ENCODE results near the gene NEK9. TPM values are rescaled to one million over a fixed set of nuclear protein-coding genes. Genes with fewer than 3 reads are reported as not detected.

Gene NEK9
- total RNA-seq, 4 donors from 2014 or later, result 47.1 to 66.1 (median 59.4) TPM

DNA sequence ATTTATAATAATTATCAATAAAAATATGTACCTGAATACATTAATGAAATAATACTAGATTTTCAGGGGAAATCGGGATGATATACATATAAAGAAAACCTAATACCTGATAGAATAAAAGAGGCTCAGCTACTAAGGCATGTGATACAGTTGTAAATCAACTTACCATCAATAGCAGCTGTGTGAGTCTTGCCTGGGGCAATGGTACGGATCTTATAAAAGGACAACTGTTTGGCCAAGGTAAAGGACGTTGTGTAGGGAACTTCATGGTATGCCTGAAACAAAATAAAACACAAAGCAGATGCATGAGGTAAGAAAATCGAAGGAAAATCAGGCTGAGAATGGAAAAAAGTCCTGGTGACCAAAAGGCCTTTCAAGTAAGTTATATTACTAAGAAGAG lies 25.4 kb downstream of the NEK9 start:
- TF ChIP-seq, protein P1, sequence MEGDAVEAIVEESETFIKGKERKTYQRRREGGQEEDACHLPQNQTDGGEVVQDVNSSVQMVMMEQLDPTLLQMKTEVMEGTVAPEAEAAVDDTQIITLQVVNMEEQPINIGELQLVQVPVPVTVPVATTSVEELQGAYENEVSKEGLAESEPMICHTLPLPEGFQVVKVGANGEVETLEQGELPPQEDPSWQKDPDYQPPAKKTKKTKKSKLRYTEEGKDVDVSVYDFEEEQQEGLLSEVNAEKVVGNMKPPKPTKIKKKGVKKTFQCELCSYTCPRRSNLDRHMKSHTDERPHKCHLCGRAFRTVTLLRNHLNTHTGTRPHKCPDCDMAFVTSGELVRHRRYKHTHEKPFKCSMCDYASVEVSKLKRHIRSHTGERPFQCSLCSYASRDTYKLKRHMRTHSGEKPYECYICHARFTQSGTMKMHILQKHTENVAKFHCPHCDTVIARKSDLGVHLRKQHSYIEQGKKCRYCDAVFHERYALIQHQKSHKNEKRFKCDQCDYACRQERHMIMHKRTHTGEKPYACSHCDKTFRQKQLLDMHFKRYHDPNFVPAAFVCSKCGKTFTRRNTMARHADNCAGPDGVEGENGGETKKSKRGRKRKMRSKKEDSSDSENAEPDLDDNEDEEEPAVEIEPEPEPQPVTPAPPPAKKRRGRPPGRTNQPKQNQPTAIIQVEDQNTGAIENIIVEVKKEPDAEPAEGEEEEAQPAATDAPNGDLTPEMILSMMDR (IDR thresholded peaks at IDR 0.05; ENCODE audit: low read depth), result no peak

DNA sequence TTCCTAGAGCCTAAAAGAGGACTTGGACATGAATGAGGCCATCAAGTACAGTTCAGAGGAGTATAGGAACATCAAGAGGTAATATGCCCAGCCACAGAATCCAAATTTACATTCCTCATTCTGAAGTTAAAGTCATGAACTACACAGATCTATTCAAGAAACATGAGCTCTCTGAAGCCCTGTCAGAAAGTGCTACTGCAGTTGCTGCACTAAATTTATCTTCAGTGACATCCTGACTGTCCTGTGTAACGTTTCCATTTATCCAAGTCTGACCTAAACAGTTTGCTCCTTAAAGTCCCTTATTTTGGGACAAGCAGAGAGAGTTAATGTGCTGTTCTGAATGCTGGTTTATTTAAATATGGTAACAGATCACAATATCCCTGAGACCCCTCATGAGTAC lies 28.2 kb downstream of the NEK9 start:
- TF ChIP-seq, protein P1 (IDR thresholded peaks at IDR 0.05; ENCODE audit: low read depth), result no peak

DNA sequence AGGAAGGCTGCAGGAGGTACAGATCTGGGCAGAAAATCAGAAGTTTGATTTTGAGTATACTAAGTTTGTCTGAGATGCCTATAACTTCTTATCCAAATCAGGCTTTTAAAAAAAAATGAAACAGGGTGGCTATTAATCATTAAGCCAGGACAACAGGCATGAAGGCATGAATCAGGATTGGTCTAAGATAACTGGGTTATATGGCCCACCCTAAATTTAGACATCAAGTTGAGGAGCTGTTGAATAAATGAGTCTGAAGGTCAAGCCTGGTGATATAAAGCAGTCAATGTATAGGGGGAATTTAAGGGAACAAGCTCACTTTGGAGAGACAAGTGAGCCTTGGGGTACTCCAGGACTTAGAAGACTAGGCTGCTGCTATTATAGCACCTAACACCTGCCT lies 28.6 kb downstream of the NEK9 start:
- TF ChIP-seq, protein P1 (IDR thresholded peaks at IDR 0.05; ENCODE audit: low read depth), result no peak

DNA sequence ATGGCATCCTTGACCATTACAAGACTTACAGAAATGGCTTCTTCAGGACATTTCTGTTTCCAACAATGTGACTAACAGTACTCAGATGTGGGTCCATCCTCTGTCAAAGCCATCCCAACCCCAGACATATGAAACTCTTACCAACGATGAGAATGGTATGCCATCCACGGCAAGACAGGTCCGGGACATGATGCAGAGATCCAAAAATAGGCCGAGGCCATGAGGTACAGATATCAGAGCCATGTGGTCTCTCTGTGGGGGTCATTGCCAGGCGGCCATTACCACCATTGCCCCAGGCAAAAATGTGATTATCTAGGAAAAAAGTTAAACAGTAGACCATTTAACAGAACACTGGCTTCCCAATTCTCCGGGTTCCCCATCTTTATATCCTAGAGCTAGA lies 29.9 kb downstream of the NEK9 start:
- TF ChIP-seq, protein P1 (IDR thresholded peaks at IDR 0.05; ENCODE audit: low read depth), result no peak

DNA sequence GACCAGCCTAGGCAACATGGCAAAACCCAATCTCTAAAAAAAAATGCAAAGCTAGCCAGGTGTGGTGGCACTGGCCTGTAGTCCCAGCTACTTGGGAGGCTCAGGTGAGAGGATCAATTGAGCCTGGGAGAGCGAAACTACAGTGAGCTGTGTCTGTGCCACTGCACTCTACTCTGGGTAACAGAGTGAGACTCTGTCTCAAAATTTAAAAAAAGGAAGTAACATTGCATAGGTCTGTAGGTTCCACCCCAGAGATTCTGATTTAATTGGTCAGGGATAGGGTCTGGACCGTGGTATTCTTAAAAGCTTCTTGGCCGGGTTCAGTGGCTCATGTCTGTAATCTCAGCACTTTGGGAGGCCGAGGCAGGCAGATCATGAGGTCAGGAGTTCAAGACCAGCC lies 31.2 kb downstream of the NEK9 start:
- TF ChIP-seq, protein P1 (IDR thresholded peaks at IDR 0.05; ENCODE audit: low read depth), result no peak

DNA sequence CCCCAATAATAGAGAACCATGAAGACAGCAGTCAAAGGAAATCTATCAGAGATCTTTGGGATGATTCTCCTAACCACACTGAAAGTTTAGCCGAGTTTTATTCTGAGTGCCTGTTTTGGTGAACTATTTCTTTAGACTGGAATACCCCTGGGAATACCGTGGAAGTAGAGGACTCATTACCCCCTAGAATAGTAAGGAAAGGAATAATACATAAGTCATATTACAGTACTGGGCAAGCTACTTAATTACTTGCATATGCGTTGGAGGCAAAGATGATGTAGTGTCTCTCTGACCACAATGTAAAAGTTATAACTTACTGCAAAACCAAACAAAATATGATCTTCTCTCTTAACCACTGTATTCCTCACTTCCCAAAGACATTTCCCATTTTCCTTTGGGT lies 32.0 kb downstream of the NEK9 start:
- TF ChIP-seq, protein P1 (IDR thresholded peaks at IDR 0.05; ENCODE audit: low read depth), result no peak

DNA sequence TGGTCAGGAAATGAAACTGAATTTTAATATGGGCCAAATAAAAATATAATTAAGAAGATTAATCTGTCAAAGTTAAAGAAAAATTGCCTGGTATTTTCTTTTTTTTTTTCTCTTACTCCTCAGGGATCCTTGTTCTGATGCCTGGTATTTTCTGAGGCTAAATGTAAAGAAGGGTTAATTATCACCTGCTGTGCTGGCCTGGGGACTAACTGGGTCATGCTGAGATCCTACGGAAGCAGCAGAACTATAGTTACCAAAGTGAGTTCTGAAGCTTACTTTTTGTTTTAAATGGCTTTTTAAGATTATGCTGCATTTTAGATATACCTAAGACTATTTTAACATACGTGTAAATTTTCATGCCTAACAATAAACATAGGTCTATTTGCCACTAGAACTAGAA lies 34.1 kb downstream of the NEK9 start:
- TF ChIP-seq, protein P1 (IDR thresholded peaks at IDR 0.05; ENCODE audit: low read depth), result no peak

Measured in subcutaneous adipose tissue (tissue), 4 donors.